Karpas-422 (cell line): Measurements from ENCODE around the gene ADARB2. TPM values are rescaled to one million over a fixed set of nuclear protein-coding genes. Genes with fewer than 3 reads are reported as not detected.

ENCODE experiments used
- DNase-seq: peaks from one replicate; pipeline ENCODE4 v3.0.0-alpha.2; 2015
- H2AFZ ChIP-seq: fragments of 200-600 bp; sonication (generic); 2 replicates; pipeline ENCODE4 v1.6.1; 2014; ENCODE audit warnings: antibody characterized with exemption, low read length, mixed read lengths
- H3K27ac ChIP-seq: fragments of 200-600 bp; sonication (generic); 2 replicates; pipeline ENCODE4 v1.5.1; 2014; ENCODE audit warnings: mild to moderate bottlenecking, low read length, moderate library complexity
- H3K27me3 ChIP-seq: fragments of 200-600 bp; sonication (generic); 2 replicates; pipeline ENCODE4 v1.6.1; 2014; ENCODE audit warnings: low read length, mixed read lengths
- H3K36me3 ChIP-seq: fragments of 200-600 bp; sonication (generic); 2 replicates; pipeline ENCODE4 v1.6.1; 2014; ENCODE audit warnings: low read length, mixed read lengths; ENCODE audit not compliant: insufficient read depth
- H3K4me1 ChIP-seq: fragments of 200-600 bp; sonication (generic); 2 replicates; pipeline ENCODE4 v1.6.1; 2014; ENCODE audit warnings: mild to moderate bottlenecking, low read length, mixed read lengths
- H3K4me2 ChIP-seq: fragments of 200-600 bp; sonication (generic); 2 replicates; pipeline ENCODE4 v1.6.1; 2014; ENCODE audit warnings: low read length, low read depth, mild to moderate bottlenecking; ENCODE audit not compliant: poor library complexity, severe bottlenecking
- H3K4me3 ChIP-seq: fragments of 200-600 bp; sonication (generic); 2 replicates; pipeline ENCODE4 v1.5.1; 2014; ENCODE audit warnings: mild to moderate bottlenecking, antibody characterized with exemption, low read length, mixed read lengths
- H3K79me2 ChIP-seq: fragments of 200-600 bp; sonication (generic); 2 replicates; pipeline ENCODE4 v1.6.1; 2014; ENCODE audit warnings: mild to moderate bottlenecking, low read length, mixed read lengths
- H3K9ac ChIP-seq: fragments of 200-600 bp; sonication (generic); 2 replicates; pipeline ENCODE4 v1.6.0; 2014; ENCODE audit warnings: low read length
- H3K9me2 ChIP-seq: fragments of 200-600 bp; sonication (generic), shearing (Covaris generic); replicated peaks from 2 replicates; pipeline ENCODE4 v1.6.0; 2014; ENCODE audit warnings: mild to moderate bottlenecking, low read length, moderate library complexity; ENCODE audit not compliant: insufficient read depth
- H3K9me3 ChIP-seq: fragments of 300-700, 200-600 bp; sonication (generic); 2 replicates; pipeline ENCODE4 v1.6.1; 2014; ENCODE audit warnings: low read length, mixed read lengths
- H4K20me1 ChIP-seq: fragments of 200-600 bp; sonication (generic); 2 replicates; pipeline ENCODE4 v1.6.1; 2014; ENCODE audit warnings: mild to moderate bottlenecking, antibody characterized with exemption, low read length, low read depth; ENCODE audit not compliant: insufficient read depth
- total RNA-seq: library from RNA; depleted of rRNA; stranded (reverse); fragments of >200 nt; shearing (Covaris generic); gene quantifications from 2 replicates; pipeline ENCODE4 v1.2.3, GENCODE V29; 2014; ENCODE audit warnings: low replicate concordance

The ADARB2 gene
- total RNA-seq, 1 experiment from 2014 or later: not detected

GRCh38 chr10:1171182-1171581, 566.1 kb downstream of the ADARB2 start:
- H3K79me2 ChIP-seq: no peaks in the 10 kb centered on the region
- H3K27me3 ChIP-seq: no peaks in the 10 kb centered on the region
- H3K9me3 ChIP-seq: no peaks in the 10 kb centered on the region
- no peak for DNase-seq
- H3K27ac ChIP-seq: no peak overlapping the region
- no peak overlapping the region for H3K4me3 ChIP-seq
- no peak overlapping the region for H3K9ac ChIP-seq
- H3K36me3 ChIP-seq: no peaks in the 10 kb centered on the region
- H4K20me1 ChIP-seq: no peaks in the 10 kb centered on the region
- peaks cover 2% of the 10 kb centered on the region; the same call in 1 of the 2 replicates for H3K4me1 ChIP-seq
- no peak overlapping the region for H3K4me2 ChIP-seq
- no peaks in the 10 kb centered on the region for H3K9me2 ChIP-seq
- H2AFZ ChIP-seq: no peak overlapping the region

DNA sequence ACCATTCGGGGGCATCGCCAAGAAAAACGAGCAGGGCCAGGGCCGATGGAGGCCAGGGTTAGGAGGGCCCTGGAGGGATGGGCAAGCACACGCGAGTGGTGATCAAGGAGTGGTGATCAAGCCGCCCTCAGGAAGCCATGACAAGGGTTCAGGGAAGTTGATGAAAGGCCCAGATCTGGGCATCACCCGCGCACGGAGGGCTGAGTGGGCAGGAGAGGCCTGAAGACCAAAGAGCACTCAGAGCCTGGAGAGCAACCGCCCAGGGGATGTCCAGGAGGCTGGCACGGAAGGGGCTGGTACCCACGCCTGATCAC, 566.5 kb downstream of the ADARB2 start:
- H3K4me1 ChIP-seq: peaks cover 2% of the 10 kb centered on the region; the same call in 1 of the 2 replicates
- H3K9ac ChIP-seq: no peak overlapping the region
- no peak for DNase-seq
- H3K36me3 ChIP-seq: no peaks in the 10 kb centered on the region
- H3K27me3 ChIP-seq: no peaks in the 10 kb centered on the region
- no peak overlapping the region for H2AFZ ChIP-seq
- H3K4me2 ChIP-seq: no peak overlapping the region
- H3K9me2 ChIP-seq: no peaks in the 10 kb centered on the region
- H4K20me1 ChIP-seq: no peaks in the 10 kb centered on the region
- no peaks in the 10 kb centered on the region for H3K79me2 ChIP-seq
- H3K9me3 ChIP-seq: no peaks in the 10 kb centered on the region
- H3K27ac ChIP-seq: no peak overlapping the region
- no peak overlapping the region for H3K4me3 ChIP-seq

DNA sequence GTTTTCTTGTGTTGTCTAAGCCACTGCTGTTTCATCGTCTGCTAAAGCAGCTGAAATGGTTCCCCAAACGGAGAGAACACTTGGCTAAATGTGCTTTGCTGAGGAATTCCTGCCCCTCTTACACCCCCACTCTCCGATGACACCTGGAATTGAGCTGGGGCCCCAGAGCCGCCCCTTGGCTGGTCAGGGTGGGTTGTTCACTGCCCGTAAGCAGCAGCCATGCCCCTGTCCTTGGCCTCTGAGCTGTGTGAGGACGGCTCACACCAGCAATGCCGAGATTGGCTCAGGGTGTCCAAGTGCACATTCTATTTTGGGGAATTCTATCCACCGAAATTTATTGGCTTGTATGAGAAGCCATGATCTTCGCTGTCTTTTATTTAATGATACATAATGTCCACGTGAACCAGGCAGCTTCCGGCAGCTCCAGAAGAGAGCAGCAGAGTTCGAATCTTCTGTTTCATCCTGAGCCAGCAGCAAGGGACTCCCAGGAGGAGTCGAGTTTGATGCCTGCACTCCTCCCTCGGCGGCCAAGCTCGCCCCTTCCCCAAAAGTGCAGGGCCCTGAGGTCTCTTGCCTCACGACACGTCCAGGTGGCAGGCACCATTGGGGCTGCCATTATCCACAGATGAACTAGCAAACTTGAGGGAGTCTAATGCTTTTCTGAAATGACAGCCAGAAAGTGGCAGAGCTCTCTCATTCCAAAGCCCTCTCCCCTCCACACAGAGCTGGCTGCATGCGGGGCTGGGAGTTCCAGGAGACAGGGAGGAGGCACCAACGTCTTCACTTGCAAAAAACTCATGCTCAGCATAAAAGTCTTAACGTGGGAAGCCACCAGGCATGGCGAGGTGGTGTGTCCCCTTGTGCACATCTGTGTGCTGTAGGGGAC, 567.1 kb downstream of the ADARB2 start:
- no peaks in the 10 kb centered on the region for H3K79me2 ChIP-seq
- no peaks in the 10 kb centered on the region for H3K9me3 ChIP-seq
- H3K4me2 ChIP-seq: no peak overlapping the region
- H3K36me3 ChIP-seq: no peaks in the 10 kb centered on the region
- no peak overlapping the region for H3K27ac ChIP-seq
- no peak overlapping the region for H2AFZ ChIP-seq
- H4K20me1 ChIP-seq: no peaks in the 10 kb centered on the region
- no peaks in the 10 kb centered on the region for H3K9me2 ChIP-seq
- DNase-seq: no peak
- H3K4me1 ChIP-seq: peaks cover 2% of the 10 kb centered on the region; the same call in 1 of the 2 replicates
- H3K27me3 ChIP-seq: no peaks in the 10 kb centered on the region
- H3K4me3 ChIP-seq: no peak overlapping the region
- H3K9ac ChIP-seq: no peak overlapping the region

DNA sequence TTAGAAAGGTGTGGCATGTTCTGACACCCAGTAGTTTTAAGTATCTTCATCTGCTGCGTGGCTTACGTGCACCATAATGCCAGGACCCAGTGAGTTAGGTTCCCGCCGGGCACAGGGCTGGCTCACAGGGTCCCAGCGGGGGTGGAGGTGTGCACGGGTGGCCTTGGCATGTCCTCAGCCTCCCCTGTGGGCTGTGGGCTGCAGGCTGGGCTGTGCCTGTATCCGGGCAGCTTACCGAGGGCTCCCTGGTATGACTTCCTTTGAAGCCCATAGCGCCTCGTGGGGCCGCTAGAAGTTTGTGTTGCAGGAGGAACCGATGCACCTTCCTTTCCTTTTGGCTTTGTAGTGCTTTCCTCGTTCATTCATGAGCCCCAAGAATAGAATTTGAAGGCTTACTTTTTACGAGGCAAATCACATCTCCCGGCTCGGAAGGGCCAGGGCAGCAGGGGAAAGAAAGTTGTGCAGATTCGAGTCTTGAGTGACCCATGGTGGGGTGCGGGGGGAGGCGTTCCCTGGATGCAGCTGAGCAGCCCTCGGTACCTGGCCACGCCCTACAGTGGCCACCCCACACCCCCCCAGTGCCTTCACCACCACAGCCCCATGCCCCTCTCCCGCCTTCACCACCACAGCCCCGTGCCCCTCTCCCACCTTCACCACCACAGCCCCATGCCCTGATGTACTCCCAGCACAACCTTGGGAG, 568.0 kb downstream of the ADARB2 start:
- H3K9ac ChIP-seq: no peak overlapping the region

GRCh38 chr10:1168763-1169162, 568.6 kb downstream of the ADARB2 start:
- no peaks in the 10 kb centered on the region for H3K79me2 ChIP-seq
- H3K36me3 ChIP-seq: no peaks in the 10 kb centered on the region
- no peaks in the 10 kb centered on the region for H3K9me3 ChIP-seq

More for the DNA sequence above, 568.0 kb downstream of the ADARB2 start:
- Histone ChIP-seq H3K4me1 (peaks cover under 1% of the 10 kb centered on the region; the same call in 1 of the 2 replicates), H3K4me3 (no peak overlapping the region), H2AFZ (no peak overlapping the region), H4K20me1 (no peaks in the 10 kb centered on the region), H3K9me3 (no peaks in the 10 kb centered on the region), H3K79me2 (no peaks in the 10 kb centered on the region), H3K9me2 (no peaks in the 10 kb centered on the region), H3K36me3 (no peaks in the 10 kb centered on the region), H3K4me2 (no peak overlapping the region), H3K27me3 (no peaks in the 10 kb centered on the region), H3K27ac (no peak overlapping the region)
- DNase-seq: no peak

DNA sequence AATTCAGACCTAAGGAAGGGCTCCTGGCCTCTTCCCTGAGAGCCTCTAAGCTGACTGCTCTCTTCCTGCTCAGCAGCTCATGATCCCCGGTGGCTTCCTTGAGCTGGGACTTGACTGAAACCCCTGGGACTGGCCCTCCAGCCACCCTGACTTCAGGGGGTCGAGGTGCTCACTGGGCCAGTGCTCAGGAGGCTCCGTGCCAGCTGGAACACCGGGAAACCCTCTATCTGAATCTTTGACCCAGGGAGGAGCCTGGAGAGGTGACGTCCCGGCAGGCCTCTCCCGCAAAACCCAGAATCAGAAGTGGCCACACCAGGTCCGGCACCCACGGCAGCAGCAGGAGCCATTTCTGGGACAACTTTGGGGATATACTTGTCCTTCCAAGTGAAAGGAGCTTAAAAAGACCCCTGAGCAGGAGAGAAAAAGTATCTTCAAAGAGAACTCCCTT, 570.5 kb downstream of the ADARB2 start:
- H3K4me2 ChIP-seq: no peak overlapping the region
- DNase-seq: no peak
- H2AFZ ChIP-seq: no peak overlapping the region
- H3K36me3 ChIP-seq: no peaks in the 10 kb centered on the region
- H4K20me1 ChIP-seq: no peaks in the 10 kb centered on the region
- peaks cover under 1% of the 10 kb centered on the region; the same call in 1 of the 2 replicates for H3K4me1 ChIP-seq
- no peaks in the 10 kb centered on the region for H3K27me3 ChIP-seq
- no peaks in the 10 kb centered on the region for H3K79me2 ChIP-seq
- H3K9ac ChIP-seq: no peak overlapping the region
- no peaks in the 10 kb centered on the region for H3K9me3 ChIP-seq
- no peaks in the 10 kb centered on the region for H3K9me2 ChIP-seq
- H3K4me3 ChIP-seq: no peak overlapping the region
- no peak overlapping the region for H3K27ac ChIP-seq

More at GRCh38 chr10:1168763-1169162, 568.6 kb downstream of the ADARB2 start:
- Histone ChIP-seq H3K4me1 (no peaks in the 10 kb centered on the region; the same call in 1 of the 2 replicates), H3K4me2 (no peak overlapping the region), H3K9me2 (no peaks in the 10 kb centered on the region), H3K4me3 (no peak overlapping the region), H2AFZ (no peak overlapping the region), H3K27ac (no peak overlapping the region), H3K9ac (no peak overlapping the region), H4K20me1 (no peaks in the 10 kb centered on the region), H3K27me3 (no peaks in the 10 kb centered on the region)
- no peak for DNase-seq

GRCh38 chr10:1166101-1166827, 571.1 kb downstream of the ADARB2 start:
- Histone ChIP-seq H3K4me2 (no peak overlapping the region), H3K4me3 (no peak overlapping the region), H3K36me3 (no peaks in the 10 kb centered on the region), H2AFZ (no peak overlapping the region), H3K9me2 (no peaks in the 10 kb centered on the region), H3K27me3 (no peaks in the 10 kb centered on the region), H3K27ac (no peak overlapping the region), H3K9ac (no peak overlapping the region), H3K9me3 (no peaks in the 10 kb centered on the region), H4K20me1 (no peaks in the 10 kb centered on the region), H3K79me2 (no peaks in the 10 kb centered on the region), H3K4me1 (peaks cover 6% of the 10 kb centered on the region)
- DNase-seq: no peak

DNA sequence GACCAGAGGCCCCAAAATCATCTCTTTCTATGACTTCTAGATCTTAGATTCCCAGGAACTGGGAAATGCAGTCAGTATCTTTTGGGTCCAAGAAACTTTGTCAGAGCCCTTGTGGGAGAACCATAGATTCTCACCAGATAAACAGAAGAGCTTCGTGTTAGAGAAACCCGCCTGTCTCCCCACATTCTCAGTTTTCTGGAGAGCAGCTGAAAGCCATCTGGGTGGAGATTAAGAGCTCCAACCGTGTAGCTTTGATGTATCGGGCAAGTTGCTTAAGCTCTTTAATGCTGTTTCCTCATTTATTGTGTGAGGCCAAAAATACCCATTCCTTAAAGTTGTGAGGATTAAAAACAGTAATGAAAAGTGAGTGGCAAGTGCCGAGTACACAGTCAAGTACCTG, 573.5 kb downstream of the ADARB2 start:
- Histone ChIP-seq H2AFZ (no peak overlapping the region), H3K9ac (no peak overlapping the region), H3K27ac (no peak overlapping the region), H3K9me2 (no peaks in the 10 kb centered on the region), H3K4me1 (peaks cover 12% of the 10 kb centered on the region), H4K20me1 (no peaks in the 10 kb centered on the region), H3K4me3 (no peak overlapping the region), H3K36me3 (no peaks in the 10 kb centered on the region), H3K9me3 (no peaks in the 10 kb centered on the region), H3K27me3 (no peaks in the 10 kb centered on the region), H3K79me2 (no peaks in the 10 kb centered on the region), H3K4me2 (no peak overlapping the region)
- DNase-seq: no peak
